Lower lobe of right lung (tissue), 2 donors: ENCODE results near the gene ZFP57. TPM values are rescaled to one million over a fixed set of nuclear protein-coding genes. Genes with fewer than 3 reads are reported as not detected.

Source experiments
- ATAC-seq, 2 donors: fragments of 200-7000 bp; cut with Tn5 transposase; one replicate each; pipeline ENCODE4 v1.9.1; 2020 to 2022; ENCODE audit warnings: mild to moderate bottlenecking in 2 of 2, moderate library complexity in 2 of 2
- DNase-seq: peaks from one replicate; pipeline ENCODE4 v3.0.0-alpha.2; 2020
- H3K27ac ChIP-seq: fragments of 200-600 bp; one replicate; pipeline ENCODE4 v1.8.0; 2022
- H3K27me3 ChIP-seq: fragments of 200-600 bp; one replicate; pipeline ENCODE4 v1.8.0; 2022; ENCODE audit warnings: low read depth
- H3K36me3 ChIP-seq: fragments of 200-600 bp; one replicate; pipeline ENCODE4 v1.8.0; 2022; ENCODE audit warnings: mild to moderate bottlenecking
- H3K4me1 ChIP-seq: fragments of 200-600 bp; one replicate; pipeline ENCODE4 v1.8.0; 2022
- H3K4me3 ChIP-seq: fragments of 200-600 bp; one replicate; pipeline ENCODE4 v1.8.0; 2022; ENCODE audit warnings: mild to moderate bottlenecking
- H3K9me3 ChIP-seq: fragments of 200-600 bp; one replicate; pipeline ENCODE4 v1.8.0; 2022
- intact Hi-C: fragments of 100-400 bp; cut with DNase I; formaldehyde crosslinking; loops from one replicate; pipeline ENCODE4 v1.11.0; 2022
- total RNA-seq: library from RNA; stranded (reverse); fragmentation: NEBNext Ultra II Directional; extraction: Animal tissue kit (Norgen Biotek cat#: 25700); gene quantifications from one replicate; pipeline ENCODE4 v1.2.1, GENCODE V29; 2021
- TF ChIP-seq, protein P1 (sequence below): fragments of 200-600 bp; IDR thresholded peaks from one replicate; pipeline ENCODE4 v1.8.0; 2022; ENCODE audit warnings: antibody characterized with exemption, mild to moderate bottlenecking
- donor health status: DM: no; HTN: yes; CAD: no; lungs with severe emphysema.

The ZFP57 gene
- total RNA-seq, 1 donor from 2014 or later, result not detected

DNA sequence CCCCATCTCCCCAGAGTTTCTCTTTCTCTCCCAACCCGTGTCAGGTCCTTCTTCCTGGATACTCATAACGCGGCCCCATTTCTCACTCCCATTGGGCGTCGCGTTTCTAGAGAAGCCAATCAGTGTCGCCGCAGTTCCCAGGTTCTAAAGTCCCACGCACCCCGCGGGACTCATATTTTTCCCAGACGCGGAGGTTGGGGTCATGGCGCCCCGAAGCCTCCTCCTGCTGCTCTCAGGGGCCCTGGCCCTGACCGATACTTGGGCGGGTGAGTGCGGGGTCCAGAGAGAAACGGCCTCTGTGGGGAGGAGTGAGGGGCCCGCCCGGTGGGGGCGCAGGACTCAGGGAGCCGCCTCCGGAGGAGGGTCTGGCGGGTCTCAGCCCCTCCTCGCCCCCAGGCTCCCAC is 42.3 kb upstream of the ZFP57 start, which contains the start of gene HLA-F:
TSS of gene HLA-F (plus strand) at position 173 of the 404 bp plus-strand sequence. CDS start at position 203, 30 bp downstream.
- H3K36me3 ChIP-seq, result peaks cover 42% of the 10 kb centered on the region
- intact Hi-C loops, result no loop called here
- no peak for DNase-seq
- H3K9me3 ChIP-seq, result no peaks in the 10 kb centered on the region
- peak within 1 kb of the TSS; percentile 93 for H3K27ac ChIP-seq
- peaks cover 29% of the 10 kb centered on the region for H3K4me1 ChIP-seq
- TF ChIP-seq, protein P1, sequence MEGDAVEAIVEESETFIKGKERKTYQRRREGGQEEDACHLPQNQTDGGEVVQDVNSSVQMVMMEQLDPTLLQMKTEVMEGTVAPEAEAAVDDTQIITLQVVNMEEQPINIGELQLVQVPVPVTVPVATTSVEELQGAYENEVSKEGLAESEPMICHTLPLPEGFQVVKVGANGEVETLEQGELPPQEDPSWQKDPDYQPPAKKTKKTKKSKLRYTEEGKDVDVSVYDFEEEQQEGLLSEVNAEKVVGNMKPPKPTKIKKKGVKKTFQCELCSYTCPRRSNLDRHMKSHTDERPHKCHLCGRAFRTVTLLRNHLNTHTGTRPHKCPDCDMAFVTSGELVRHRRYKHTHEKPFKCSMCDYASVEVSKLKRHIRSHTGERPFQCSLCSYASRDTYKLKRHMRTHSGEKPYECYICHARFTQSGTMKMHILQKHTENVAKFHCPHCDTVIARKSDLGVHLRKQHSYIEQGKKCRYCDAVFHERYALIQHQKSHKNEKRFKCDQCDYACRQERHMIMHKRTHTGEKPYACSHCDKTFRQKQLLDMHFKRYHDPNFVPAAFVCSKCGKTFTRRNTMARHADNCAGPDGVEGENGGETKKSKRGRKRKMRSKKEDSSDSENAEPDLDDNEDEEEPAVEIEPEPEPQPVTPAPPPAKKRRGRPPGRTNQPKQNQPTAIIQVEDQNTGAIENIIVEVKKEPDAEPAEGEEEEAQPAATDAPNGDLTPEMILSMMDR, result no peak
- peak within 1 kb of the TSS; percentile 80 for H3K4me3 ChIP-seq
- peak; percentile 97 to 98 for ATAC-seq
- no peaks in the 10 kb centered on the region for H3K27me3 ChIP-seq

DNA sequence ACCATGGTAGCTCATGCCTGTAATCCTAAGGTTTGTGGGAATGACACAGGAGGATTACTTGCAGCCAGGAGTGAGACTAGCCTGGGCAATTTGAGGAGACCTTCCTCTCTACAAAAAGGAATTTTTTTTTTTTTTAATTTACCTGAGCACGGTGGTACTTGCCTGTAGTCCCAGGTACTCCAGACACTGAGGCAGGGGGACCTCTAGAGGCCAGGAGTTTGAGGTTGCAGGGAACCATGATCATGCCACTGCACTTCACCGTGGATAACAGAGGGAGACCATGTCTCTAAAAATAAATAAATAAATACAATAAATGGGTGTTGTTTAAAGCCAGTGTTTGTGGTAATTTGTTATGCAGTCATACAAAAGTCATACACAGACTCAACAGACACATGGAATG is 39.9 kb upstream of the ZFP57 start:
- peaks cover 19% of the 10 kb centered on the region for H3K4me1 ChIP-seq
- H3K4me3 ChIP-seq, result no peak overlapping the region
- DNase-seq, result no peak
- H3K27me3 ChIP-seq, result no peaks in the 10 kb centered on the region
- peaks cover 18% of the 10 kb centered on the region for H3K36me3 ChIP-seq
- intact Hi-C loops, result no loop called here
- H3K27ac ChIP-seq, result no peak overlapping the region
- H3K9me3 ChIP-seq, result no peaks in the 10 kb centered on the region
- TF ChIP-seq, protein P1, result no peak
- ATAC-seq, result no peak

DNA sequence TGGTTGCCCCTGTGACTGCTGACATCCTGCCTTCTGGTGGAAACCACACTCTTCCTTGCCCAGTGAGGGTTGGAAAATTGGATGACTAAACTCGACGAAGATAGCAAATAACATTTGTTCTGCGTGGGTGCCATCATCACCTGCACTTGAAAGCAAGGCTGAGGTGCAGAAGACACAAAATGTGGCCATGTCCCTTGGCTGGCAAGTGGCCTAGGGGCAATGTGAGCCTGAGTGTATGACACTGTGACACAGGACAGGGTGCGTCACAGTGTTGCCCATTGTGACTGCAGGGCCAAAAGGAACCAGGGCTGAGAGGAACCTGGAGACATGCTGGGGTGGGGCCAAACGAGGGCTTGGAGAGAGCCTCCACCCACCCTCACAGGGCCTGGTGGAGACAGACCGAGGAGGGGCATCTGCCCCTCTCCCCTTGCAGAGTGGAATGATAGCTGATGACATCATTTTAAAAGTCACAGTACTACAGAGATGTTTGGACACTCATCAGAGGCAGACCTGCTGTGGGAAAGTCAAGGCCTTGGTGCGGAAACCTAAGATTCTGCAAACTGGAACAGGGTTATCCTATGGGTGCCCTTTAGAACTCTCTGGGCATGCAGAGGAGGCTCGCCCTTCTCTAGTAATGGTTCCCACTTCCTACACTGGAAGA is 29.5 kb upstream of the ZFP57 start:
- Histone ChIP-seq H3K9me3 (no peaks in the 10 kb centered on the region), H3K27ac (no peak overlapping the region), H3K36me3 (no peaks in the 10 kb centered on the region), H3K4me1 (no peaks in the 10 kb centered on the region), H3K4me3 (no peak overlapping the region), H3K27me3 (no peaks in the 10 kb centered on the region)
- TF ChIP-seq, protein P1, result no peak
- ATAC-seq (no peak), DNase-seq (no peak)
- intact Hi-C loops, result no loop called here

DNA sequence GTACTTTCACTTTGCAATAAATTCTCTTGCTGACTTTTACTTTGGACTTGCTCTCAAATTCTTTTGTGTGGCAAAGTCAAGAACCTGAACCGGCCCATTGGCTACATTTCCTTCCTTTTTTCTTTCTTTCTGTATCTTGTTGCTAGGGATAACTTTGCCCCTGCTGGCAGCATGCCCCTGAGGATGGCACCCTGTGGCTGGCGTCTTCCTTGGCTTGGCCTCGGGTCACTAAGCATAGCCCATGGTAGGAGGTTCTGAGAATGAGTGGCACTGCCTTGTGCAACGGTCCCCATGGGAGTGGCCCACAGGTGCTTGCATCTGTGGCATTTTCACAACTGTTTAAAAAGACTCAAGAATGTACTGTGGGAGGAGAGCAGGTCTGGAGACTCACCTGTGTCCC is 28.2 kb upstream of the ZFP57 start:
- Histone ChIP-seq H3K27ac (peak overlapping the region; percentile 53), H3K27me3 (no peaks in the 10 kb centered on the region), H3K4me1 (no peaks in the 10 kb centered on the region), H3K9me3 (no peaks in the 10 kb centered on the region), H3K36me3 (no peaks in the 10 kb centered on the region), H3K4me3 (peak overlapping the region; percentile 6)
- ATAC-seq (no peak), DNase-seq (no peak)
- TF ChIP-seq, protein P1, result no peak
- intact Hi-C loops, result loop anchor here (10.0 kb wide), 1 partner anchor 46 kb away; no protein-coding TSS in a partner anchor

DNA sequence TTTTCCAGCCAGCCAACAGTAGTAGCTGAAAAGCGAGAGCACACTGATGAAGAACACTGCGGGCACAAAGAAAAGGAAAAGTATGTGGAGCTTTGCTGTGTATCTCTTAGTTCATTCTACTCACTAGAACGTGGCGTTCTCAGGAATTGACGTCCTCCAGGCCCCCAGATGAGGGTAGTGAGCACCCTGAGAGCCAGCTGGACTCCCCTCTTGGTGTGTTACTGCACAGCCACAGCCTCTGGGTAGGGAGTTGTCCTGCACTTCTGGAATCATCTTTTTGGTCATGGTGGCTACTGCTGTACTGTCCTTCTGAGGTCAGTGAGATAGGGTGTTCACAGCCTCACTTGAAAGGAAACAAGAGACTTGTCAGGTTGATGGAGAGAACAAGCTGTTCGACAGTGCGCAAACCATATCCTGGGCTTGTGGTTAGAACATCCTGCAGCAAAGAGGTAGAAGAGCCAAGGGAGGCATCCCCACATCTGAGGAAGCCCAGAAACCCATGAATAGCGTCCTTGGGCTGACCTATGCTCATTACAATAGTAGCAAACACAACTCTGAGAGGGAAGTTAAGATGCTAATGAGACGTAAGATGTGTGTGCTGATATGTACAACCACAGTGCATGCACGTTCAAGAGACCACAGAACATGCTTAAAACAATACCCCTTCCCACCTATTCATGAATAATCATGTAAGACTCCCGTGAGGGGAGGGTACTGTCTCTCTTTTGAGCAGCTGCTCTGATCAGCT is 27.7 kb upstream of the ZFP57 start:
- H3K36me3 ChIP-seq, result no peaks in the 10 kb centered on the region
- TF ChIP-seq, protein P1, result no peak
- peak overlapping the region; percentile 27 for H3K4me3 ChIP-seq
- no peak for DNase-seq
- intact Hi-C loops, result loop anchor here (10.0 kb wide), 1 partner anchor 46 kb away; no protein-coding TSS in a partner anchor
- no peaks in the 10 kb centered on the region for H3K9me3 ChIP-seq
- no peak overlapping the region for H3K27ac ChIP-seq
- H3K27me3 ChIP-seq, result no peaks in the 10 kb centered on the region
- peak; percentile 64 to 65 for ATAC-seq
- no peaks in the 10 kb centered on the region for H3K4me1 ChIP-seq
